SKM-1 treated with dmso at 0.1 percent for 144 hours (cell line): Measurements from ENCODE around the gene PRH2.

ENCODE experiments used
- DNase-seq: peaks from one replicate; lab custom pipeline; 2025; ENCODE audit not compliant: unreplicated experiment; lab: John Stamatoyannopoulos, UW

PRH2 gene

GRCh38 chr12:10959804-10960203, 30.8 kb downstream of the PRH2 start:
- DNase-seq = no peak

DNA sequence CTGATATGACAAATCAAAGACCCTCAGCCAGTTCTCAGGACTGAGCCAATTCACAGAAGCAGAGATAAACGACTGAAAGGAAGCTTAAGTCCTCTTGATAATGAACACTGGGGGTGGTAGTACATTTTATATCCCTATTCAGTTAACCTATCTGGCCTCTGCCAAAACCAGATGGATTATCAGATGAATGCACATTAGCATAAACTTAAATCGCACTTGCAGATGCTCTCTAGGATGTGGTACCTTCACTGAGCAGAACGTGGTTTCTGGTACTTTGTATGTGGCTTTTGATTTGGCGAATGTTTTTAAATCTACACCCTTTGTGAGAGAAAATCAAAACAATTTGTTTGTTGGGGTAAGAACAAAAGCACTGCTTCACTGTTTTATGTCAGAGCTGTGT, 31.2 kb downstream of the PRH2 start:
- DNase-seq = no peak

DNA sequence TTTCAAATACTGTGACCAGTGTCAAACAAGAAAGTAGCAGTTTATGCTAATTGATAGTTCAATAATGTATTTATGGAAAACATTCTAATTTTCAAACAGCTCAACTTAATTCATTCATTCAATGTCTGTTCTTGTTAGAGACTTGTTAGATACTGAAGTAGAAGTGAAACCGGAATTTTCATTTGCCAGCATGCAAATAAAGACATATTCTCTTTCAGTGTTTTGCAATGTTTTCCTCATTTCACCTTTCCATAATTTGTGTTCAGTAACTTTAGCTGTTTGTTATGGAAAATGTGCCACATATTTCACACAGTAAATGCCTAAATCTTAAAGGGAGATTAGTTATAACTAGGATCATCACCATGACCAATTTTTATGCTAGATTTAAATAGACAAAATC, 36.4 kb downstream of the PRH2 start:
- DNase-seq = no peak

DNA sequence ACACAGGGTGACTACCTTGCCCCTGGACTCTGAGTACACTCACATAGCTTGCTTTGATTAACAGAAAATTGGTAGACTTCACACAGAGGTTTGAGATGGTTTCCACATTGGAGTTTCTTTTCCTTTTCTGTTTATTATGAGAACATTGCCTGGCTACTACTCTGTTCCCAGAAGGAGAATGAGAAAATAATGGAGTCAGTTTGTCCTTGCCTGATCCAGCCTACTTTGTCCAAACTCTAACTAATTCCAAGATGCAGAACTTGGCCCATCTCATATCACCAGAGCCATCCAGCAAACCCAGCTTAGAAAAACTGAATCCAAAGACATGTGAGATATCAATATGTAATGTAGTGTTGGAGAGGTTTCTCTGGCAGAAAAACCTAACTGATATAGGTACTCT, 37.3 kb downstream of the PRH2 start:
- no peak for DNase-seq

- DNase-seq = no peak
Observed at GRCh38 chr12:10967409-10967808, 38.4 kb downstream of the PRH2 start.

DNA sequence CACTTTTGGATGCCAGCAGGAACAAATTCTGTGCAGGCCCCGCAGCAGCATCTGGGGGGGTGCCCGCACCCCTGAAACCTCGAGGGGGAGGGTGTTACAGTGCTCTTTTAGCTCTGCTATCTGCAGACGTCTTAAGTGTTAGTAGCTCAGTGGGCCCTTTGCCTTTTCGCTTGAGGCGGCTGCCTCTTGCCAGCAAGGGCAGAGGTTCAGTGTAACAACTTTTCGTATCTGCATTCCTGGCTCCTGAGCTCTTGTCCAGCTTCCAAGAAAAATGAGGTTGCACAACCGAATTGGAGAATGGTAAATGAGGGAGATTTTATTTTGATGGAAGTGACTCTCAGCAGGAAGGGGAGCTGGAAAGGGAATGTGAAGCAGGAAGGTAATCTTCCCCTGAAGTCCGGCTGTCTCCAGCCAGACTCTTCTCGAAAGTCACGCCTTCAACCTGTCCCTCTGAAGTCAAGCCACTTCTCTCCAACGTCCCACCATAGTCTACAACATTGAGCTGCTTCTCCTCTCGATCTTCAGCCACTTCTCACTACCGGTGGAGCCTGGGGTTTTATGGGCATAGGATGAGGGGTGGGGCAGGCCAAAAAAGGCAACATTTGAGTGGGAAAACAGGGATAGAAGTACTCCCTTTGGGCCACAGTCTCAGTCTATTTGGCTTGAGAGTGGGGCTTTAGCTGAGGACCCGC, 39.9 kb downstream of the PRH2 start:
- no peak for DNase-seq

- no peak for DNase-seq
Observed at GRCh38 chr12:10974965-10975364, 45.9 kb downstream of the PRH2 start.

- no peak for DNase-seq
Observed at GRCh38 chr12:10982244-10982643, 53.2 kb downstream of the PRH2 start.
